ENCODE measurements around the gene TMPRSS6. TPM values are rescaled to one million over a fixed set of nuclear protein-coding genes. Genes with fewer than 3 reads are reported as not detected.

The TMPRSS6 gene
- not detected for total RNA-seq
- long read RNA-seq, donor 1 = 0 reads
- long read RNA-seq, donor 2 = 0 reads

- intact Hi-C loops (cut with DNase I) = no loop called here
These were observed at the start of gene TMPRSS6 for GRCh38 chr22:37109242-37109917. Gene TMPRSS6 (minus strand): TSS chr22:37109713. CDS start chr22:37103417, 6,296 bp downstream.

GRCh38 chr22:37158963-37159290 lies 49.4 kb upstream of the TMPRSS6 start:
- DNase-seq (ENCODE audit: low spot score) = no peak
- intact Hi-C loops (cut with DNase I) = loop anchor here in 1 of 2 donors (10.0 kb wide), 1 partner anchor 64 kb away; no protein-coding TSS in a partner anchor

More at GRCh38 chr22:37109242-37109917, at the start of gene TMPRSS6:
- DNase-seq (ENCODE audit: low spot score) = no peak

DNA sequence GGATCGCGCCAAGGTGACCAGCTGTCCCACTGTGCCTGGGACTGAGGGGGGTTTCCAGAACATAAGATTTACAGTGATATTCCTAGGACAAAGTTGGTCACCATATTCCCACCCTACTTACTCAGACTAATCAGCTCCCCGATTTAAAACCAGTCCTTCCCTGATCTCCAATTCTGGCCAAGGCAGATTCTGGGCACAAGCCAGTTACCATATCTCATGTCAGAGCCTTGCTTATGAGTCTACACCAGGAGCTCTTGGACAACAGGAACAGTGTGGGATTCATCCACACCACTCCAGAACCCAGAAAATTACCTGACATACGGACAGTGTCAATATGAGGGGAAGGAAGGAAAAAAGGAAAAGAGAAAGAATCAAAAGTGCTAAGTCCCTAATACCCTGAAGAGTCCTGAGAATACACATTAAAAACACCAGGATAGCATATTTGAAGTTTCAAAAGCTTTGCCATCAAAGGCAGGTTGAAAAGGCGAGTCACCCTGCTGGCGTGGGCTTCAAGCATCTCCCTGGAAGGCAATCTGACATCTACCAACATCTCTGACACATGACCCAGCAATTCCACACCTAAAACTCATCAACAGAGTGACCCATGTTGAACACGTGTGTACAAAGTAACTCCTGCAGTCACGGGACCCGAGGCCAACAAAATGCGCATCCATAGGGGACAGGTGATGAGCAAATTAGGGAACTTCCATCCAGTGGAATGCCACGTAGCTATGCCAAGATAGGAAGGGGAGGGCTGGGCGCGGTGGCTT lies 48.2 kb upstream of the TMPRSS6 start:
- no peak for DNase-seq (ENCODE audit: low spot score)
- intact Hi-C loops (cut with DNase I) = loop anchor here in 1 of 2 donors (10.0 kb wide), 1 partner anchor 63 kb away; no protein-coding TSS in a partner anchor

- no peak for DNase-seq (ENCODE audit: low spot score)
- intact Hi-C loops (cut with DNase I) = loop anchor here in 1 of 2 donors (10.0 kb wide), 1 partner anchor 62 kb away; no protein-coding TSS in a partner anchor
These were observed 47.3 kb upstream of the TMPRSS6 start for GRCh38 chr22:37156686-37157435.

- intact Hi-C loops (cut with DNase I) = loop anchor here in 1 of 2 donors (10.0 kb wide), 1 partner anchor 61 kb away; no protein-coding TSS in a partner anchor
- DNase-seq (ENCODE audit: low spot score) = no peak
These were observed 46.5 kb upstream of the TMPRSS6 start for GRCh38 chr22:37155971-37156370.

- intact Hi-C loops (cut with DNase I) = loop anchor here in 1 of 2 donors (10.0 kb wide), 1 partner anchor 60 kb away; no protein-coding TSS in a partner anchor
- DNase-seq (ENCODE audit: low spot score) = no peak
These were observed 45.6 kb upstream of the TMPRSS6 start for GRCh38 chr22:37154925-37155712.

- no peak for DNase-seq (ENCODE audit: low spot score)
- intact Hi-C loops (cut with DNase I) = loop anchor here in 1 of 2 donors (10.0 kb wide), 1 partner anchor 59 kb away; no protein-coding TSS in a partner anchor
These were observed 44.4 kb upstream of the TMPRSS6 start for GRCh38 chr22:37153901-37154300.

- no peak for DNase-seq (ENCODE audit: low spot score)
- intact Hi-C loops (cut with DNase I) = loop anchor here in 1 of 2 donors (10.0 kb wide), 1 partner anchor 57 kb away; no protein-coding TSS in a partner anchor
These were observed 41.9 kb upstream of the TMPRSS6 start for GRCh38 chr22:37151401-37151800.

GRCh38 chr22:37150701-37151100 lies 41.2 kb upstream of the TMPRSS6 start:
- intact Hi-C loops (cut with DNase I) = loop anchor here (1.0 to 10.0 kb wide), 2 partner anchors 49 to 56 kb away; no protein-coding TSS in a partner anchor
- DNase-seq (ENCODE audit: low spot score) = no peak

- intact Hi-C loops (cut with DNase I) = no loop called here
- DNase-seq (ENCODE audit: low spot score) = no peak
These were observed 39.5 kb upstream of the TMPRSS6 start for GRCh38 chr22:37148742-37149665.

DNA sequence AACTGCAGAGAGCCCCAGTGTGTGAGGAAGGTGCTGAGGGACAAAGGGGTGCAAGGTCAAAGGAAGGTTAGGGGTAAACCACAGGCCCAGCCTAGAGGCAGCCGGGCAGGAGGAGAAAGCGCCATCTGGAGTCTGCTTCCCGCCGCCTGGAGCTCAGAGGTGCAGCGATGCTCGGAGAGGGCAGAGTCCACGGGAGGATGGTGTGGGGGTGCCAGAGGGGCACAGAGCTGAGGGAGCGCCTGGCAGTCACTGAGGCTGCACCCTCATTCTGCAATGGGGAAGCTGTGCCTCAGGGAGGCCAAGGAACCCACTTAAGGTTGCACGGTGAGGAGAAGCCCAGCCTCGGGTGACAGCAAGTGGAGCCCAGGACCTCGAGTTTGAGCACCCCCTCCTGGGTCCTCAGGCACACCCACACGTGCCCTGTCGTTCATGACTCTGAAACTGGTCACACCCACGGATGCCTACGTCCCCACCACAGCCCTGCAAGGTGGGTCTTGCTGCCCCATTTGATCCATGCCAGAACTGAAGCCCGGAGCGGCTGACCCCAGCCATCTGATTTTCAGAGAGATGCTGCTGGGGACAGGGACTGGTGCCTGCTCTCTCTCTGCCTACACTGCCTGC lies 38.6 kb upstream of the TMPRSS6 start:
- DNase-seq (ENCODE audit: low spot score) = no peak
- intact Hi-C loops (cut with DNase I) = no loop called here

- intact Hi-C loops (cut with DNase I) = no loop called here
These were observed 37.9 kb upstream of the TMPRSS6 start for GRCh38 chr22:37147186-37147990.

DNA sequence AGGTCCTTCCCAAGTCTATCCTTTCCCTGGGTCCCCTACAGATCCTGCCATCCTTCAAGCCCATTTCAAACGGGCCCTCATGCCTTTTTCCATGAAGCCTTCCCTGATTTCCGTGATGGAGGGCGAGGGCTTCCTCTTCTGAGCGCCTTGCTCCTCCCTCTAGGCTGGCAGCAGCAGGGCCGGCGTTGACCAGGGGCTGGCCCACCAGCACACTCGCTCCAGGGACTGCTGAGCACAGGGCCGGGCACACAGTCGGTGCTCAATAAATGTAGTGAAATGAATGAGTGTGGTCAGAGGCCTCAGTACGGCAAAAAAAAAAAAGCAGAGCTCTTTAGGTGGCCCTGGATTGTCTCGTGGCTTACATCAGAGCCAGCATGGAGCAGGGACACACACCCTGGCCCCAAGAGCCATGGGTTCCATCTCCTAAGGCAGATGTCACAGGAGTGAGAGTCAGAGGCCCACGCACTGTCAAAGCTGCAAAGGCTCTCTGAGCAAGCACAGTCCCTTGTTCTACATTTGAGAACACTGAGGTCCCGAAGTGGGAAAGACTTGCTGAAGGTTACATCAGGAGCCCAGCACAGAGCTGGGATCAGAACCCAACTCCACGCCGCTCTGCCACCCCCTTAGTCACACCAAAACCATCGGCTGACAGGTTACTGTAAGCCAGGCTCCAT lies 37.1 kb upstream of the TMPRSS6 start:
- DNase-seq (ENCODE audit: low spot score) = no peak
- intact Hi-C loops (cut with DNase I) = no loop called here

More at GRCh38 chr22:37147186-37147990, 37.9 kb upstream of the TMPRSS6 start:
- DNase-seq (ENCODE audit: low spot score) = no peak

GRCh38 chr22:37146051-37146385 lies 36.5 kb upstream of the TMPRSS6 start:
- intact Hi-C loops (cut with DNase I) = no loop called here
- DNase-seq (ENCODE audit: low spot score) = no peak

- intact Hi-C loops (cut with DNase I) = no loop called here
These were observed 35.9 kb upstream of the TMPRSS6 start for GRCh38 chr22:37145180-37146050.

More at GRCh38 chr22:37145180-37146050, 35.9 kb upstream of the TMPRSS6 start:
- no peak for DNase-seq (ENCODE audit: low spot score)
